ENCODE measurements around the gene FCN1. TPM values are rescaled to one million over a fixed set of nuclear protein-coding genes. Genes with fewer than 3 reads are reported as not detected.

The FCN1 gene
- total RNA-seq, 1 experiment from 2014 or later = not detected

- DNase-seq (ENCODE audit: low read depth) = no peak
Measured at GRCh38 chr9:134892820-134893420, 24.8 kb downstream of the FCN1 start.

- no peak for DNase-seq (ENCODE audit: low read depth)
Measured at GRCh38 chr9:134892221-134892620, 25.5 kb downstream of the FCN1 start.

- no peak for DNase-seq (ENCODE audit: low read depth)
Measured at GRCh38 chr9:134891713-134892112, 26.0 kb downstream of the FCN1 start.

GRCh38 chr9:134891053-134891452, 26.7 kb downstream of the FCN1 start:
- no peak for DNase-seq (ENCODE audit: low read depth)

- no peak for DNase-seq (ENCODE audit: low read depth)
Measured at GRCh38 chr9:134890155-134890495, 27.6 kb downstream of the FCN1 start.

- DNase-seq (ENCODE audit: low read depth) = no peak
Measured at GRCh38 chr9:134889386-134890154, 28.1 kb downstream of the FCN1 start.

GRCh38 chr9:134888603-134889190, 29.0 kb downstream of the FCN1 start:
- DNase-seq (ENCODE audit: low read depth) = peak; percentile 66

- DNase-seq (ENCODE audit: low read depth) = no peak
Measured at GRCh38 chr9:134887686-134888602, 29.8 kb downstream of the FCN1 start.

GRCh38 chr9:134887219-134887618, 30.5 kb downstream of the FCN1 start:
- DNase-seq (ENCODE audit: low read depth) = no peak

- no peak for DNase-seq (ENCODE audit: low read depth)
Measured at GRCh38 chr9:134886413-134886913, 31.2 kb downstream of the FCN1 start.

- no peak for DNase-seq (ENCODE audit: low read depth)
Measured at GRCh38 chr9:134885679-134886412, 31.9 kb downstream of the FCN1 start.

GRCh38 chr9:134885001-134885678, 32.6 kb downstream of the FCN1 start:
- no peak for DNase-seq (ENCODE audit: low read depth)

GRCh38 chr9:134884492-134884891, 33.2 kb downstream of the FCN1 start:
- no peak for DNase-seq (ENCODE audit: low read depth)

GRCh38 chr9:134883040-134883782, 34.5 kb downstream of the FCN1 start:
- DNase-seq (ENCODE audit: low read depth) = no peak

- no peak for DNase-seq (ENCODE audit: low read depth)
Measured at GRCh38 chr9:134882204-134882785, 35.4 kb downstream of the FCN1 start.

- no peak for DNase-seq (ENCODE audit: low read depth)
Measured at GRCh38 chr9:134881313-134881670, 36.4 kb downstream of the FCN1 start.

GRCh38 chr9:134880484-134881312, 37.0 kb downstream of the FCN1 start, which contains the start of gene FCN2:
Gene FCN2, plus strand, starts transcription at chr9:134880810. Its CDS starts 12 bp downstream, at chr9:134880822.
- DNase-seq (ENCODE audit: low read depth) = no peak
